Kidney tubule cell (primary cell): Measurements from ENCODE around the gene ABCA7.
A peak's percentile ranks its signal among the peaks of the same experiment; 100 is the strongest.

Source experiments
- DNase-seq: peaks from one replicate; pipeline ENCODE4 v3.0.0-alpha.2; 2018; ENCODE audit warnings: low spot score

The ABCA7 gene

DNA sequence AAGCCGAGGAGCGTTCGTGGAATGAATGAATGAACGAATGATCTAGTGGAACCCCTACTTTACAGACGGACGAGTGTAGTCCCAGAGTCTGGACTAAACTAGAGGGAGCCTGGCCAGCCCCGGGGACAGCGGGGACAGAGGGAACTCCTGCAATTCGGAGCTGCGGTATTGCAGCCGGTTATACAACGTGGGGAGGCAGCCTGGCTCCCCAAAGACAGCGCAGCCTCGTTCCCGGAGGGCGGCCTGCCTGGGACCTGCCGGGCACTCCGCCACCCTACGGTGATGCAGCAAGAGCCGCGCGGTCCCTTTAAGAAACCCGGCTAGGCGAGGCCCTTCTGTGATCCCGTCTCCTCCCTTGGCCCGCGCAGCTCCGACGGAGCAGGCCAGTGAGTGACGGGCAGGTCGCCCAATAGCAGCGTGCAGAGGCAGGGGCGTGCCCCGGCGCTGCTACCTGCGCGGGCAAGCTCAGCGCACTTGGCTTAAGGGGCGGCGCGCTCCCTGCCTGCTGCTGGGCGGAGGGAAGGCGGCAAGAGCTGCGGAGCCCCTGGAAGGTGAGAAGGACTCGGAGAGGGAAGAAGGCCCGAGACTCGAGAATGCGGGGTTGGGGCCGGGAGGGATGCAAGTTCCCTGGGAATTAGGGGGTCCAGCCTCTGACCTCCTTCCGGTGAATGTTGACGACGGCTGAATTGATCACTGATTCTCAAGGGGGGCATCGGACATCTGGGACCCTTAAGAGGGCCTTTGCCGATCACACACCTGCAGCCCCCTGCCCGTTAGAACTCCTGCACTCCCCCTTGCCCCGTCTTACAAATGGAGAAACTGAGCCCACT, at the start of gene ABCA7:
Gene ABCA7, plus strand, starts transcription at position 462 of the 830 bp plus-strand sequence. CDS start 1,255 bp downstream, outside the sequence.
- DNase-seq = peak; percentile 99

DNA sequence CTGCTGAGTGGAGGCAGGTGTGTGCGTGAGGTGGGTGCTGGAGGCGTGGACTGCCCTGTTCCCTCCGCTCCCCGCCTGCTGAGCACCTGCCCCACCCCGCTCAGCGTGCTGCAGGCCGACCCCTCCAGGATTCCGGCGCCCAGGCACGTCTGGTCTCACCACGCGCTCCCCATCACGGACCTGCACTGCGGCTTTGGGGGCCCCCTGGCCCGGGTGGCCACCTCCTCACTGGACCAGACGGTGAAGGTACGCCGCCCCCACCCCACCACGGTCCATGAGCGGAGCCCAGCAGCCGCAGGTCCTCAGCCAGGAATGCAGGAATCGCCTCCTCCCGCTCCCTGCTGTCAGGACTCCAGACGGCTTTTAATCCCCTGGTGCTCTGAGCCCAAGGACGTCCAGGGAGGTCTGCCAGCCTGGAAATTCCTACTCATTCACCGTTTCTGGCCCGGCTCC, 49.8 kb upstream of the ABCA7 start:
- DNase-seq = no peak

DNA sequence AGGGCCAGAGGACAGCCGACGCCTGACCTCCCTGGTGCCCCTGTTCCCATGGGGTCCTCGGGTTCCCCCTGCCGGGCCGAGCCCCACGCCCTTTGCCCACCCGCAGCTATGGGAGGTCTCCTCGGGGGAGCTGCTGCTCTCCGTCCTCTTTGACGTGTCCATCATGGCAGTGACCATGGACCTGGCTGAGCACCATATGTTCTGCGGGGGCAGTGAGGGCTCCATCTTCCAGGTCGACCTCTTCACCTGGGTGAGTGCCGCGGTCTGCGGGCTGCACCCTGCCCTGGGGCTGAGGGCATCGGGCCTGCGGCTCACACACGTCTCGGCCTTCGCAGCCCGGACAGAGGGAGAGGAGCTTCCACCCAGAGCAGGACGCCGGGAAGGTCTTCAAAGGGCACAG, 49.2 kb upstream of the ABCA7 start:
- DNase-seq = no peak

DNA sequence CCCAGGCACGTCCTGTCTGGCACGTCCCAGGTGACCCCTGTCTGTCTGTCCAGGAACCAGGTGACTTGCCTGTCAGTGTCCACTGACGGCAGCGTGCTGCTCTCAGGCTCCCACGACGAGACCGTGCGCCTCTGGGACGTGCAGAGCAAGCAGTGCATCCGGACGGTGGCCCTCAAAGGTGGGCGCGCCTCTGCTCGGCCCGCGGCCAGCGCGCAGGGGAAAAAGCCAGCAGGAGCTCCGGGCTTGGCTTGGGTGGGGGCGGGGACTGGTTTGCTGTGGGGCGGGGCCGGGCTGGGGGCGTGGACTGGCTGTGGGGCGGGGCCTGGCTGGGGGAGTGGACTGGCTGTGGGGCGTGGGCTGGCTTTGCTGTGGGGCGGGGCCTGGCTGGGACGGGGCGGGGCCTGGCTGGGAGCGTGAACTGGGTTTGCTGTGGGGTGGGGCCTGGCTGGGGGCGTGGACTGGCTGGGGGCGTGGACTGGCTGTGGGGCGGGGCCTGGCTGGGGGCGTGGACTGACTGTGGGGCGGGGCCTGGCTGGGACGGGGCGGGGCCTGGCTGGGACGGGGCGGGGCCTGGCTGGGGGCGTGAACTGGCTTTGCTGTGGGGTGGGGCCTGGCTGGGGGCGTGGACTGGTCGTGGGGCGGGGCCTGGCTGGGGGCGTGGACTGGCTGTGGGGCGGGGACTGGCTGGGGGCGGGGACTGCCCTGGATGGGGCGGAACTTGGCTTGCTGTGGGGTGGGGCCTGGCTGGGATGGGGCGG, 48.6 kb upstream of the ABCA7 start:
- DNase-seq = peak; percentile 17

DNA sequence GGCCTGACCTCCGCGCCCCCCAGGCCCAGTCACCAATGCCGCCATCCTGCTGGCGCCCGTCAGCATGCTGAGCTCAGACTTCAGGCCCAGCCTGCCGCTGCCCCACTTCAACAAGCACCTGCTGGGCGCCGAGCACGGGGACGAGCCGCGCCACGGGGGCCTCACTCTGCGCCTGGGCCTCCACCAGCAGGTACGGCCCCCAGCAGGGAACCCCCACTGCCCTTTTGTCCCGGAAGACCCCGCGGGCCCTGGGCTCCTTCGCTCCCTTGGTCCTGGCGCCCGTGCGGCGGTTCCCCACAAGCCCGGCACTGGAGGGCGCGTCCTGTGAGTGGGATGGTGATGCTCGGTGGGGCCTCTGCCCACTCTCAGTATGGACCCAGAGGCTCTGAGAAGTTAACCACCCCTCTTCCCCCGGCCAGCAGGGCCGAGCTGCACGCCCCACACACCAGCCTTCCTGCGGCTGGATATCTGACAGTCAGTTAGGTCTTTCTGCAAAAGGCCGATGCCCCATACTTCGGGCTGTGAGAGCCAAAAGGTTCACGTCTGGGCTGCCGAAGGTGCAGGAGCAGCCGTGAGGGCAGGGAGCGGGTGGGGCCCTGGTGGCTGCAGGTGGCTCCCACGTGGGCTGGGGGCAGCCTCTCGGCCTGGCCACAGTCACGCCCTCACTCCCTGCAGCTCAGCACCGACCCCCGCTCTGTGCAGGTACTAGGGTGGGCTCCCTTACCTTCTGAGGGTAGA, 47.8 kb upstream of the ABCA7 start:
- DNase-seq = no peak

GRCh38 chr19:992670-993055, 47.2 kb upstream of the ABCA7 start:
- no peak for DNase-seq

DNA sequence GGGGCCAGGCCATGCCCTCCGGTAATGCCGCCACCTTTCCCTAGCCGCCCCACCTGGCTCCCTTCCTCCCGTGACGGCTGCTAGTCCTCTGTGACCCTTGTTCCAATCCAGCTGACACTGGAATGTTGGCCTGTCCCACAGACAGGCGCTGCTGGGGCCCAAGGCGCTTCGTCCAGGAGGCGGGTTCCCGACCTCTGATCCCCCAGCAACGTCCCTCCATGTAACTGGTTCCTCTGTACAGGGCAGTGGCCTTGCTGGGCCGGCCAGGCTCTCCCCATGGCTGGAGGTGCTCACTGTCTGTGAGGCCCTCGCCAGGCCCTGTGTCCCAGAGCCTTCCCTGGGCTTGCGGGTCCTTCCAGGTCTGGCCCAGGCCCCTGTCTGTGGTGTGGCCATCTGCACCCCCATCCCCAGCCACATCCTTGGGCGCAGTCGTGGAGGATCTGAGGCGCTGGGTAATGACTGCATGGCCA, 46.5 kb upstream of the ABCA7 start:
- DNase-seq = no peak

DNA sequence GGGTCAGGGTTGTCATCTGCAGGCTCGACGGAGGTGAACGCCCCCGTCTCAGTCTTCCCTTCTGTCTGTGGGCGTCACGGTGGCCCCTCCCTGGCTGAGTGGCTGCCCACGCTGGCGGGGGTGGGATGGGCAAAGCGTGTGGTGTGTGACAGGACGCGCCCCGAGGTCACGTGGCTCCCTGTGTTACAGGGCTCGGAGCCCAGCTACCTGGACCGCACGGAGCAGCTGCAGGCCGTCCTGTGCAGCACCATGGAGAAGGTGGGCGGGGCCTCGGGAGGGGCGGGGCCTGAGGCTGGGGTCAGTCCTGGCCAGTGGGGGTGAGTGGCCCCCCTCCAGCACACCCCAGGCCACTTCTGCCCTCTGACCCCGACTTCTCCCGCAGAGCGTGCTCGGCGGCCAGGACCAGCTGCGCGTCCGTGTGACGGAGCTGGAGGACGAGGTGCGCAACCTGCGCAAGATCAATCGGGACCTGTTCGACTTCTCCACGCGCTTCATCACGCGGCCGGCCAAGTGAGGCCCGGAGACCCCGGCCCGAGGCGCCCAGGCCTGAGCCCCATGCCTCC, 46.0 kb upstream of the ABCA7 start:
- DNase-seq = no peak

DNA sequence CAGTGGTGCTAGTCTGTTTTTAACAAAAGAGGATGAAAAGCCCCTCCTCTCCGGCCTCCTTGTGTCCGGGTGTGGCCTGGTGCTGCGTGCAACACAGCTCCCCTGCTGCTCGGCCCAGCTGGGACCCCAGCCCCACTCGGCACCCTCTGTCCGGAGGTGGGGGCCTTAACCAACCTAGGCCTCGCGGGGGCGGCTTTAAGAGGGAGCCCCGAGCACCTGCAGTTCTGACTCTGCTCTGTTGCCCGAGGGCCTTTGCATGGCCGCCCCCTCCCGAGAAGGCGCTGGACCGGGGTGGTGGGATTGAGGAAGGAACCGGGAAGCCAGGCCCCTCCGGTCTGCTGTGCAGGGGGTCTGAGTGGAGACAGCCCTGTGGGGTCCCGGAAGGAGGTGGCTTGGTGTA, 45.4 kb upstream of the ABCA7 start:
- no peak for DNase-seq

- DNase-seq = peak; percentile 85
Observed at GRCh38 chr19:995051-995827, 44.7 kb upstream of the ABCA7 start.

- DNase-seq = peak; percentile 58
Observed at GRCh38 chr19:996051-996838, 43.7 kb upstream of the ABCA7 start.

GRCh38 chr19:998064-998463, 41.8 kb upstream of the ABCA7 start:
- DNase-seq = no peak

- no peak for DNase-seq
Observed at GRCh38 chr19:999379-999719, 40.6 kb upstream of the ABCA7 start.

GRCh38 chr19:1000095-1000494, 39.8 kb upstream of the ABCA7 start, which contains the start of gene GRIN3B:
GRIN3B (plus strand) TSS chr19:1000419; CDS start chr19:1000438, 19 bp downstream.
- peak; percentile 63 for DNase-seq

DNA sequence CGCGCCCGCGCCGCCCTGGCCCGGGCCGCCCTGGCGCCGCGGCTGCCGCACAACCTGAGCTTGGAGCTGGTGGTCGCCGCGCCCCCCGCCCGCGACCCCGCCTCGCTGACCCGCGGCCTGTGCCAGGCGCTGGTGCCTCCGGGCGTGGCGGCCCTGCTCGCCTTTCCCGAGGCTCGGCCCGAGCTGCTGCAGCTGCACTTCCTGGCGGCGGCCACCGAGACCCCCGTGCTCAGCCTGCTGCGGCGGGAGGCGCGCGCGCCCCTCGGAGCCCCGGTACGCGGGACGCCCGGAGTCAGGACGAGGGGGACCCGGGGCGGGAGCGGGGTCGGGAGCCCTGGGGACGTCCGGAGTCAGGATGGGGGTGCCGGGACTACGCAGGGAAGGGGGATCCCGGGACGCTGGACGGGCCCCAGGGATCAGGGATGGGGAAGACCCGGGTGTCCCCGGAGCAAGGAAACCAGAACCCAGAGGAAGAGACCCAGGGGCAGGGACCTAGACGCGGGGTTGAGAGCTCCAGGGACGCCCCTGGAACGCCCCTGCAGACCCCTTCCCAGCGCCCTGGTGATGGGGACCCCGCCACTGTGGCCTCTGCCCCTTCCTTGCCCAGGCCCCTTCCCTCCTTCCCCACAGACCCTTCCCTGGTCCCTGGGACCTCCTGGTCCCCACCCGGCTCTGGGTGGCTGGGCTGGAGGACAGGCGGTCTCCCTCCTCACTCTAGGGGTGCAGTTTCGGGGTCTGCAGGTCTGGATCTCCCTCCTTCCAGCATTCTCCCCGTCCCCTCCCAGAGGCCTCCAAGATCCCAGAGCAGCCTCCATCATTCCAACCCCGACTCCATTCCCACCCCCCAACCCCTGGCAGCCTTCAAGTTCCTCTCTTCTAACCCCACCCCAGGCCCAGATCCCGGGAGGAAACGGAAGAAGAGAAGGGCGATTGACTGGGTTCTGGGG, 39.0 kb upstream of the ABCA7 start:
- no peak for DNase-seq

- DNase-seq = peak; percentile 37
Observed at GRCh38 chr19:1001538-1002166, 38.3 kb upstream of the ABCA7 start.

DNA sequence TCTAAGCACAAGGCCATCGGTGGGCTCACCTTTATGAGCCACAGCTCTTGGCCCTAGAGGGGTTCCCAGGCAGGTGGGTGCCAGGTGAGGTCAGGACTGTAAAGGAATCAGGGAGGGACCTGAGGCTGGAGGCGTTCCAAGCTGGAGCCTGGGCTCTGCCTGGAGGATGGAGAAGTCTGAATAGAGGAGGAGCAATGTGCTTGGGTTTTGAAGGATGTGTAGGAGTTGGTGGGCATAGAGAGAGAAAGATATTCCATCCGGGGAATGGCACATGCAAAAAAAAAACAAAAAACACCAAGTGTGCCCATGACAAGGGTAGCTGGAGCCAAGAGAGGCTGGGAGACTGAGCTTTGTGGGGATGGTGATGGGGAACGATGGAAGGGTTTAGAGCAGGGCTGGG, 37.3 kb upstream of the ABCA7 start:
- DNase-seq = no peak

GRCh38 chr19:1003283-1003682, 36.6 kb upstream of the ABCA7 start:
- DNase-seq = no peak
